ENCODE measurements around the gene PAPOLB. TPM values are rescaled to one million over a fixed set of nuclear protein-coding genes. Genes with fewer than 3 reads are reported as not detected.

PAPOLB gene
- total RNA-seq, 1 donor from 2014 or later: 0.22 TPM

- Mint-ChIP-seq H3K27ac (no peak overlapping the region), H3K27me3 (ENCODE audit: low read depth) (no peaks in the 10 kb centered on the region), H3K36me3 (peaks cover 1% of the 10 kb centered on the region), H3K4me3 (no peak overlapping the region), H3K9me3 (no peaks in the 10 kb centered on the region), H3K4me1 (peaks cover 2% of the 10 kb centered on the region)
- no peak for DNase-seq (ENCODE audit: low spot score in 2 of 2, unreplicated experiment in 2 of 2)
- no peak for TF ChIP-seq CTCF (IDR thresholded peaks at IDR 0.05; ENCODE audit: unreplicated experiment)
These were observed 33.0 kb downstream of the PAPOLB start for GRCh38 chr7:4828720-4829383.

GRCh38 chr7:4825081-4825480 lies 36.7 kb downstream of the PAPOLB start:
- DNase-seq (ENCODE audit: low spot score in 2 of 2, unreplicated experiment in 2 of 2): no peak
- H3K36me3 Mint-ChIP-seq: no peaks in the 10 kb centered on the region
- no peaks in the 10 kb centered on the region for H3K9me3 Mint-ChIP-seq
- no peak overlapping the region for H3K27ac Mint-ChIP-seq
- H3K4me3 Mint-ChIP-seq: no peak overlapping the region
- TF ChIP-seq CTCF (IDR thresholded peaks at IDR 0.05; ENCODE audit: unreplicated experiment): no peak
- no peaks in the 10 kb centered on the region for H3K27me3 Mint-ChIP-seq (ENCODE audit: low read depth)
- H3K4me1 Mint-ChIP-seq: no peaks in the 10 kb centered on the region

GRCh38 chr7:4824120-4824775 lies 37.6 kb downstream of the PAPOLB start:
- Mint-ChIP-seq H3K27me3 (ENCODE audit: low read depth) (no peaks in the 10 kb centered on the region), H3K4me3 (no peak overlapping the region), H3K4me1 (no peaks in the 10 kb centered on the region), H3K9me3 (no peaks in the 10 kb centered on the region), H3K36me3 (no peaks in the 10 kb centered on the region), H3K27ac (no peak overlapping the region)
- no peak for TF ChIP-seq CTCF (IDR thresholded peaks at IDR 0.05; ENCODE audit: unreplicated experiment)
- no peak for DNase-seq (ENCODE audit: low spot score in 2 of 2, unreplicated experiment in 2 of 2)

- no peaks in the 10 kb centered on the region for H3K27me3 Mint-ChIP-seq (ENCODE audit: low read depth)
- no peaks in the 10 kb centered on the region for H3K9me3 Mint-ChIP-seq
- DNase-seq (ENCODE audit: low spot score in 2 of 2, unreplicated experiment in 2 of 2): no peak
- no peaks in the 10 kb centered on the region for H3K36me3 Mint-ChIP-seq
- no peak overlapping the region for H3K27ac Mint-ChIP-seq
- no peak for TF ChIP-seq CTCF (IDR thresholded peaks at IDR 0.05; ENCODE audit: unreplicated experiment)
- no peaks in the 10 kb centered on the region for H3K4me1 Mint-ChIP-seq
- no peak overlapping the region for H3K4me3 Mint-ChIP-seq
These were observed 38.2 kb downstream of the PAPOLB start for GRCh38 chr7:4823441-4824119.

GRCh38 chr7:4822677-4823076 lies 39.2 kb downstream of the PAPOLB start:
- no peak overlapping the region for H3K4me3 Mint-ChIP-seq
- TF ChIP-seq CTCF (IDR thresholded peaks at IDR 0.05; ENCODE audit: unreplicated experiment): no peak
- H3K27ac Mint-ChIP-seq: no peak overlapping the region
- H3K4me1 Mint-ChIP-seq: no peaks in the 10 kb centered on the region
- H3K27me3 Mint-ChIP-seq (ENCODE audit: low read depth): no peaks in the 10 kb centered on the region
- no peaks in the 10 kb centered on the region for H3K36me3 Mint-ChIP-seq
- no peak for DNase-seq (ENCODE audit: low spot score in 2 of 2, unreplicated experiment in 2 of 2)
- no peaks in the 10 kb centered on the region for H3K9me3 Mint-ChIP-seq

Measured in mesothelial cell of epicardium (in vitro differentiated cells).